ENCODE data around the gene LRCH4. TPM values are rescaled to one million over a fixed set of nuclear protein-coding genes. Genes with fewer than 3 reads are reported as not detected.

Gene LRCH4
- total and polyA plus RNA-seq, 2 of the 8 experiments (the other 6 are each of a cell fraction or from before 2014, with no cell fraction given), result 15.5 to 36.6 TPM

- no peak overlapping the region for H2AK5ac ChIP-seq (ENCODE audit: low read depth, low read length)
- H2BK12ac ChIP-seq (ENCODE audit: low read depth, low read length), result no peak overlapping the region
- no peak overlapping the region for H3K9ac ChIP-seq (replicated peaks in 1 of 4; ENCODE audit: extremely low read depth in 1 of 4, low read depth in 3 of 4, low read length in 3 of 4)
- no peak overlapping the region for H4K8ac ChIP-seq (ENCODE audit: extremely low read depth, insufficient read depth, low read length)
- H3K79me1 ChIP-seq (ENCODE audit: low read depth, low read length), result peaks cover 2% of the 10 kb centered on the region; the same call in 1 of the 2 replicates
- no peak overlapping the region for H3K27ac ChIP-seq (ENCODE audit: low read depth, low read length)
- H3K4ac ChIP-seq (replicated peaks; ENCODE audit: insufficient read length, low read depth, low read length), result no peak overlapping the region
- no peak overlapping the region for H3K4me3 ChIP-seq (ENCODE audit: extremely low read depth in 1 of 4, insufficient read depth in 2 of 4, low read depth in 3 of 4, low read length in 4 of 4)
- H3K56ac ChIP-seq (replicated peaks; ENCODE audit: insufficient read length, low read depth, low read length), result no peak overlapping the region
- 91% methylated on average over 3 of the region's 3 CpGs; no CpG with 5 or more reads in 1 of the 2 experiments for WGBS, 2 experiments (ENCODE audit: extremely low coverage in 1 of 2, insufficient coverage in 1 of 2, insufficient read length in 1 of 2, insufficient replicate concordance in 2 of 2, low coverage in 1 of 2, low lambda C conversion rate in 2 of 2, missing lambda C conversion rate in 1 of 2)
- no peaks in the 10 kb centered on the region for H3K27me3 ChIP-seq (replicated peaks in 1 of 4; ENCODE audit: control insufficient read depth in 3 of 4, extremely low read depth in 1 of 4, insufficient read depth in 3 of 4, low read length in 3 of 4)
- H3K14ac ChIP-seq (ENCODE audit: insufficient read length), result no peak overlapping the region
- H4K5ac ChIP-seq (ENCODE audit: insufficient read length, low read depth, low read length), result no peak overlapping the region
- H4K20me1 ChIP-seq (replicated peaks in 1 of 2; ENCODE audit: control insufficient read depth in 1 of 2, insufficient read depth in 2 of 2, low read length in 2 of 2), result no peaks in the 10 kb centered on the region
- no peak overlapping the region for H4K91ac ChIP-seq (replicated peaks; ENCODE audit: insufficient read length, low read length)
- no peaks in the 10 kb centered on the region for H3K79me2 ChIP-seq (ENCODE audit: control insufficient read depth in 1 of 2, insufficient read depth in 2 of 2, low read length in 2 of 2)
- H3K4me1 ChIP-seq (replicated peaks in 1 of 4; ENCODE audit: control insufficient read depth in 3 of 4, insufficient read depth in 4 of 4, low read length in 3 of 4), result no peaks in the 10 kb centered on the region
- DNase-seq (ENCODE audit: low read depth in 1 of 2, low spot score in 2 of 2) (no peak), FAIRE-seq (no peak)
- ChIA-PET CTCF (ENCODE audit: partially characterized antibody) (interaction anchor here (0.7 to 26.5 kb wide), 8 partner anchors 8 to 121 kb away, joined by 3 to 341 read pairs (median 3); no protein-coding TSS in a partner anchor), POLR2A (ENCODE audit: partially characterized antibody) (interaction anchor here (1.2 to 1.5 kb wide), 2 partner anchors 59 to 124 kb away, joined by 3 read pairs; partner anchors contain the start of gene ZCWPW1)
- H2BK120ac ChIP-seq (replicated peaks; ENCODE audit: low read depth, low read length), result no peak overlapping the region
- no peak overlapping the region for H2BK5ac ChIP-seq (ENCODE audit: low read depth, low read length)
- H3K23me2 ChIP-seq (ENCODE audit: low read depth, low read length), result no peaks in the 10 kb centered on the region
- no peak overlapping the region for H2BK20ac ChIP-seq (ENCODE audit: low read length)
- H3K36me3 ChIP-seq (ENCODE audit: control insufficient read depth in 2 of 4, insufficient read depth in 4 of 4, low read length in 3 of 4), result peaks cover 6 to 24% (median 15%) of the 10 kb centered on the region in 4 experiments; a peak in 7 of 8 replicates
- H3K18ac ChIP-seq (ENCODE audit: extremely low read depth, low read length), result no peak overlapping the region
- H2AFZ ChIP-seq (ENCODE audit: low read length), result no peak overlapping the region
- no peak overlapping the region for H3K23ac ChIP-seq (ENCODE audit: insufficient read length)
- no peaks in the 10 kb centered on the region for H3K9me3 ChIP-seq (ENCODE audit: insufficient read depth in 2 of 2, low read depth in 1 of 2, low read length in 1 of 2)
- no peak overlapping the region for H3K4me2 ChIP-seq (ENCODE audit: insufficient read depth in 1 of 2, low read depth in 2 of 2, low read length in 2 of 2)
- H2BK15ac ChIP-seq (ENCODE audit: low read length), result no peak overlapping the region
- TF ChIP-seq RAD21 (IDR thresholded peaks at IDR 0.05 in 1 of 2, conservative IDR thresholded peaks at IDR 0.05 in 1 of 2; ENCODE audit: low read depth in 2 of 2, low read length in 2 of 2) (no peak), CEBPB (IDR thresholded peaks at IDR 0.05; ENCODE audit: low read depth, low read length) (no peak), SP1 (IDR thresholded peaks at IDR 0.05; ENCODE audit: low read depth, low read length) (no peak), TAF1 (IDR thresholded peaks at IDR 0.05; ENCODE audit: low read depth, low read length) (no peak), KDM1A (IDR thresholded peaks at IDR 0.05; ENCODE audit: borderline replicate concordance, low read length) (no peak), EZH2 (IDR thresholded peaks at IDR 0.05; ENCODE audit: low read depth, low read length, severe bottlenecking) (no peak), SIRT6 (IDR thresholded peaks at IDR 0.05; ENCODE audit: low read length) (no peak)
Measured at GRCh38 chr7:100553032-100553431, 32.9 kb downstream of the LRCH4 start.

All from H1 (cell line).